Measurements from ENCODE around the gene C20orf141.

DNA sequence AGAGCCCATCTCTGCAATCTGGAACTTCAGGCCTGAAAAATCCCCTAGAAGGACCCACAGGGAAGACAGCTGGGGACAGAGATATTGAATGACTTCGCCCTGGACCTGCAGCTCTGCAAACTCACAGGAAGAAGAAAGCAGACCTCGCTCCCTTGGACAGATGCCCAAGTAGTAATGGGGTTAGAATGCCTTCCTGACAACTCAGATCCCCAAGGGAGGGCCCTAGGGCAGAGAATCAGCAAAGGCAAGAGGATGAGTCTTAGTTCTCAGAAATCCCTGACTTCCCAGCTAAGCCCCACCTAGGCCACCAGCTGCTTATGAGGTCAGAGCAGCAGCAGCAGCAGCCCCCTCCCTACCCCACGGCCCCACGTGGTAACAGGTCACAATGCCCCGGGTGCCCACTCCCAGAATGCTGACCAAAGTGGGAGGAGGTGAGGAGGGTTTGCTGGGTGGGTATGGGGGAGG, at the start of gene C20orf141:
- TF ChIP-seq CTCF (IDR thresholded peaks at IDR 0.05; ENCODE audit: insufficient read depth, low read length, poor library complexity, severe bottlenecking) (no peak), EZH2phosphoT487 (conservative IDR thresholded peaks at IDR 0.05; ENCODE audit: low read length) (no peak)
